Transverse colon (tissue), 3 donors: ENCODE results near the gene LRRC74A.

ENCODE experiments used
- POLR2A ChIP-seq: fragments of 450-650 bp; IDR thresholded peaks from one replicate; pipeline ENCODE4 v1.6.1; 2016; ENCODE audit warnings: antibody characterized with exemption, mild to moderate bottlenecking, moderate library complexity
- POLR2AphosphoS5 ChIP-seq, 3 donors: sonication (generic); formaldehyde crosslinking; IDR thresholded peaks; one replicate each; pipeline ENCODE4 v1.6.1; 2016; ENCODE audit warnings: antibody characterized with exemption in 3 of 3

DNA sequence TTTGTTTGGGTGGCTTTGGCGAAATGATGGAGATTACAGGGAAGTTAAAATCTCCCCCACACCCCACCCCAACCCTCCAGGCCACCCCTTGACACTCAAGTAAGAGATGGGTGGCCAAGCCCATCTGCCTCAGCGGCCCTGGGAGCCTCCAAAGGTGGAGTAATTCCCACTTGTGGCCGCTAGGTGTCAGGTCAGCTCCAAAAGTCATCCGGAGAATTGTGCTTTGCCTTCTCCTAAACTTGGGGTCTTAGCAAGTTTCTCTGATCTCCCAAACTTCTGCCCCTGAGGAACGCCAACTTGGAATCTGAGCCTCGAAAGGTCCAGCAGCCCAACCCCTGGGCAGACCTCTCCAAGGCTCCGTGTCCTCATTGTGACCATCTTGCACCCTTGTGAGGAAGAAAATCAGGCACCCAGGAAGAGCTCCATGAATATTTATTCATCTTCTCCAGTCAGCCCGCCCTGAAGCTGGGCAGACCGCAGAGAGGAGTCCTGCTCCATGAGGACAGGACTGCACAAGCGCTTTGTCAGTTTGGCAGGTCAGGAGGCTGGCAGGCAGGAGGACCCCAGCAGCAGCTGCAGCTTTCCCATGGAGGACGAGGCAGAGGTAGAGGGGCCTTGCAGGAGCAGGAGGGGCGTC, 46.7 kb downstream of the LRRC74A start:
- TF ChIP-seq POLR2AphosphoS5 (IDR thresholded peaks at IDR 0.05) (no peak), POLR2A (no peak)
